IMR-90 (cell line): ENCODE data around the gene RYR3. TPM values are rescaled to one million over a fixed set of nuclear protein-coding genes. Genes with fewer than 3 reads are reported as not detected.
A peak's percentile ranks its signal among the peaks of the same experiment; 100 is the strongest.

ENCODE experiments used
- ATAC-seq: fragments of 200-7000 bp; cut with Tn5 transposase; 2 replicates; pipeline ENCODE4 v1.9.1; 2020; ENCODE audit warnings: low read depth, mild to moderate bottlenecking, moderate library complexity
- BruUV-seq: library from RNA; stranded (reverse); fragments of 400-500 nt; replicated peaks from 2 replicates; lab custom pipeline; 2021; lab: Mats Ljungman, UMichigan
- CTCF ChIA-PET: fragments of 300-600 bp; formaldehyde crosslinking; extraction: SDS; loops from one replicate; lab custom pipeline; 2021; ENCODE audit warnings: antibody characterized with exemption; lab: Yijun Ruan, JAX
- POLR2A ChIA-PET: fragments of 300-600 bp; sonication (Branson Sonifier 250); formaldehyde crosslinking; loops from one replicate; lab custom pipeline; 2022; ENCODE audit warnings: antibody characterized with exemption; ENCODE audit not compliant: unreplicated experiment; lab: Charles Lee
- DNase-seq: peaks from one replicate; pipeline ENCODE4 v3.0.0; 2013
- H2AFZ ChIP-seq: replicated peaks from 2 replicates; pipeline ENCODE3; 2013; ENCODE audit warnings: low read length, mild to moderate bottlenecking; ENCODE audit not compliant: poor library complexity
- H2AK5ac ChIP-seq: 2 replicates; pipeline ENCODE4 v1.6.1; 2013; ENCODE audit warnings: low read depth, low read length, inconsistent platforms
- H2AK9ac ChIP-seq: replicated peaks from 2 replicates; pipeline ENCODE3; 2013; ENCODE audit warnings: mild to moderate bottlenecking, low read depth, low read length, moderate library complexity; ENCODE audit not compliant: poor library complexity
- H2BK120ac ChIP-seq: 2 replicates; pipeline ENCODE4 v1.6.1; 2013; ENCODE audit warnings: low read depth, low read length, inconsistent platforms
- H2BK15ac ChIP-seq: 3 replicates; pipeline ENCODE4 v1.6.1; 2013; ENCODE audit warnings: low read depth, low read length, inconsistent platforms
- H2BK20ac ChIP-seq: 2 replicates; pipeline ENCODE4 v1.6.1; 2013; ENCODE audit warnings: low read depth, mild to moderate bottlenecking, inconsistent platforms, low read length, moderate library complexity
- H2BK5ac ChIP-seq: 2 replicates; pipeline ENCODE4 v1.6.1; 2013; ENCODE audit warnings: mild to moderate bottlenecking, low read depth, low read length, inconsistent platforms; ENCODE audit not compliant: poor library complexity, severe bottlenecking
- H3K14ac ChIP-seq: replicated peaks from 2 replicates; pipeline ENCODE4 v1.6.1; 2013; ENCODE audit warnings: low read depth, low read length, inconsistent platforms
- H3K18ac ChIP-seq: 2 replicates; pipeline ENCODE4 v1.6.1; 2013; ENCODE audit warnings: low read depth, low read length, control low read depth
- H3K23ac ChIP-seq: 2 replicates; pipeline ENCODE4 v1.6.1; 2013; ENCODE audit warnings: low read depth, low read length, inconsistent platforms
- H3K27ac ChIP-seq: 2 replicates; pipeline ENCODE4 v1.5.1; 2013; ENCODE audit warnings: mild to moderate bottlenecking, control low read depth, low read length; ENCODE audit not compliant: insufficient read depth
- H3K27me3 ChIP-seq: 2 replicates; pipeline ENCODE4 v1.6.1; 2013; ENCODE audit warnings: low read length; ENCODE audit not compliant: control insufficient read depth, insufficient read depth
- H3K36me3 ChIP-seq: 2 replicates; pipeline ENCODE4 v1.6.1; 2013; ENCODE audit warnings: low read length, mixed read lengths; ENCODE audit not compliant: control insufficient read depth, insufficient read depth
- H3K4ac ChIP-seq: 2 replicates; pipeline ENCODE4 v1.6.1; 2013; ENCODE audit warnings: low read depth, low read length, inconsistent platforms
- H3K4me1 ChIP-seq: 2 replicates; pipeline ENCODE4 v1.6.1; 2013; ENCODE audit warnings: low read length, mixed read lengths; ENCODE audit not compliant: control insufficient read depth, insufficient read depth
- H3K4me2 ChIP-seq: 2 replicates; pipeline ENCODE4 v1.6.1; 2013; ENCODE audit warnings: low read depth, mild to moderate bottlenecking, control low read depth, low read length, moderate library complexity
- H3K4me3 ChIP-seq: 2 replicates; pipeline ENCODE4 v1.5.1; 2013; ENCODE audit warnings: low read depth, mild to moderate bottlenecking, control low read depth, low read length, moderate library complexity; ENCODE audit not compliant: insufficient read depth
- H3K56ac ChIP-seq: 2 replicates; pipeline ENCODE4 v1.6.1; 2013; ENCODE audit warnings: low read length, inconsistent platforms; ENCODE audit not compliant: insufficient read depth; ENCODE audit errors: extremely low read depth
- H3K79me1 ChIP-seq, 2 experiments: 2 replicates each; pipeline ENCODE4 v1.6.1; 2013; ENCODE audit warnings: low read length in 2 of 2, inconsistent platforms in 1 of 2, low read depth in 1 of 2
- H3K9ac ChIP-seq: 2 replicates; pipeline ENCODE4 v1.6.1; 2013; ENCODE audit warnings: low read depth, low read length, control low read depth
- H3K9me1 ChIP-seq: 2 replicates; pipeline ENCODE4 v1.6.1; 2013; ENCODE audit warnings: low read length, inconsistent platforms; ENCODE audit not compliant: insufficient read depth
- H3K9me3 ChIP-seq: 2 replicates; pipeline ENCODE4 v1.6.1; 2013; ENCODE audit warnings: low read length; ENCODE audit not compliant: control insufficient read depth, insufficient read depth
- H4K20me1 ChIP-seq: 2 replicates; pipeline ENCODE4 v1.6.1; 2013; ENCODE audit warnings: low read length, inconsistent platforms; ENCODE audit not compliant: insufficient read depth
- H4K5ac ChIP-seq: 2 replicates; pipeline ENCODE4 v1.6.1; 2013; ENCODE audit warnings: mild to moderate bottlenecking, low read depth, low read length, control low read depth
- H4K8ac ChIP-seq, 2 experiments: 2 replicates each; pipeline ENCODE4 v1.6.1; 2013; ENCODE audit warnings: low read depth in 2 of 2, low read length in 2 of 2, control low read depth in 1 of 2, inconsistent platforms in 1 of 2
- H4K91ac ChIP-seq: 2 replicates; pipeline ENCODE4 v1.6.1; 2013; ENCODE audit warnings: low read depth, low read length, inconsistent platforms; ENCODE audit not compliant: insufficient read depth
- MAFK ChIP-seq: IDR thresholded peaks from 2 replicates; pipeline ENCODE4 v1.6.1; 2012; ENCODE audit warnings: low read depth, low read length, improper control_type of control experiment
- RCOR1 ChIP-seq: IDR thresholded peaks from 2 replicates; pipeline ENCODE4 v1.6.1; 2012; ENCODE audit warnings: mild to moderate bottlenecking, low read length, improper control_type of control experiment; ENCODE audit not compliant: insufficient replicate concordance
- WGBS, 2 experiments: methylation state at CpG; one replicate each; pipeline versions ENCODE4 v1.1.5 to v1.1.7; 2013; ENCODE audit warnings: missing lambda C conversion rate in 2 of 2; ENCODE audit not compliant: insufficient read length in 1 of 2; ENCODE audit errors: extremely low coverage in 2 of 2; 5-methylcytosine and 5-hydroxymethylcytosine counted together
- dilution Hi-C: fragments of 300-500 bp; cut with HindIII; formaldehyde crosslinking; loops from one replicate; pipeline ENCODE4 v1.14.3; 2018; ENCODE audit warnings: low sequenced_read_pairs; ENCODE audit not compliant: unreplicated experiment
- in situ Hi-C: fragments of 300-500 bp; cut with MboI; formaldehyde crosslinking; loops from 3 replicates; pipeline ENCODE4 v1.14.3; 2019; ENCODE audit warnings: low sequenced_read_pairs, inconsistent platforms, mixed read lengths
- intact Hi-C: fragments of 100-400 bp; cut with micrococcal nuclease; formaldehyde crosslinking; loops from 2 replicates; pipeline ENCODE4 v1.10.0; 2022
- polyA plus RNA-seq, 3 experiments: library from polyadenylated mRNA; depleted of rRNA; stranded (reverse); fragments of >200 nt; gene quantifications; 2 replicates each; pipeline ENCODE4 v1.2.3, GENCODE V29; 2012; ENCODE audit warnings: low replicate concordance in 1 of 3
- total RNA-seq: library from RNA; depleted of rRNA; stranded (reverse); fragments of >200 nt; gene quantifications from 2 replicates; pipeline ENCODE4 v1.2.3, GENCODE V29; 2012

Gene RYR3
- total and polyA plus RNA-seq, 2 of the 4 experiments (the other 2 are of a cell fraction): 0.18 TPM; not detected in 1

- no CpG with 5 or more reads among the region's 1 CpG for WGBS, 2 experiments
- Histone ChIP-seq H4K5ac (no peak overlapping the region), H3K23ac (no peak overlapping the region), H3K4me3 (no peak overlapping the region), H2BK20ac (no peak overlapping the region), H2AK9ac (no peak overlapping the region), H2AFZ (no peak overlapping the region), H3K18ac (no peak overlapping the region), H2BK120ac (no peak overlapping the region), H3K9me3 (no peaks in the 10 kb centered on the region), H2BK5ac (no peak overlapping the region), H3K56ac (no peak overlapping the region), H4K91ac (no peak overlapping the region), H3K9me1 (peaks cover 3% of the 10 kb centered on the region; the same call in 1 of the 2 replicates), H3K4me1 (no peaks in the 10 kb centered on the region), H3K27me3 (no peaks in the 10 kb centered on the region), H4K8ac (no peak overlapping the region), H3K27ac (no peak overlapping the region), H3K79me1 (no peaks in the 10 kb centered on the region), H3K9ac (no peak overlapping the region), H3K4me2 (no peak overlapping the region), H2BK15ac (no peak overlapping the region), H2AK5ac (no peak overlapping the region), H3K36me3 (no peaks in the 10 kb centered on the region), H3K14ac (no peak overlapping the region), H4K20me1 (no peaks in the 10 kb centered on the region), H3K4ac (no peak overlapping the region)
- BruUV-seq: no TSS peak
- TF ChIP-seq RCOR1 (no peak), MAFK (0 out of 2 replicates have a peak, but pooled peaks have one; percentile 14)
- CTCF ChIA-PET: interaction anchor here (0.7 kb wide), 1 partner anchor 1075 kb away, joined by 3 read pairs; no protein-coding TSS in a partner anchor
- dilution Hi-C loops (no loop called here), in situ Hi-C loops (no loop called here), intact Hi-C loops (loop anchor here (5.0 kb wide), 2 partner anchors 116 to 131 kb away; partner anchors contain the start of gene CHRM5)
- POLR2A ChIA-PET: no interaction called here
- ATAC-seq (no peak), DNase-seq (no peak)
Observed at GRCh38 chr15:33851079-33851478, 540.3 kb downstream of the RYR3 start.
